Measurements from ENCODE around the gene CAND1. TPM values are rescaled to one million over a fixed set of nuclear protein-coding genes. Genes with fewer than 3 reads are reported as not detected.

The CAND1 gene
- total and polyA plus RNA-seq, 2 experiments from 2014 or later = 92.6 to 111 TPM

- Histone ChIP-seq H3K9me3 (ENCODE audit: low read depth) (no peaks in the 10 kb centered on the region), H3K36me3 (ENCODE audit: low read depth) (peaks cover 13% of the 10 kb centered on the region)
Measured at GRCh38 chr12:67280572-67280971, 11.4 kb downstream of the CAND1 start.

GRCh38 chr12:67284561-67284960 lies 15.4 kb downstream of the CAND1 start:
- Histone ChIP-seq H3K36me3 (ENCODE audit: low read depth) (peaks cover 17% of the 10 kb centered on the region), H3K9me3 (ENCODE audit: low read depth) (no peaks in the 10 kb centered on the region), H3K79me2 (ENCODE audit: insufficient read depth) (peaks cover 100% of the 10 kb centered on the region), H3K27me3 (replicated peaks; ENCODE audit: insufficient read depth) (no peaks in the 10 kb centered on the region), H3K4me1 (ENCODE audit: insufficient read depth) (no peaks in the 10 kb centered on the region), H3K4me2 (ENCODE audit: unreplicated experiment) (no peak overlapping the region), H3K9me2 (ENCODE audit: insufficient read depth) (no peaks in the 10 kb centered on the region), H4K20me1 (ENCODE audit: insufficient read depth) (peaks cover 15% of the 10 kb centered on the region; the same call in 1 of the 2 replicates), H3K27ac (no peak overlapping the region), H3F3A (ENCODE audit: insufficient read depth) (no peaks in the 10 kb centered on the region; the same call in 1 of the 2 replicates), H2AFZ (no peak overlapping the region), H3K4me3 (no peak overlapping the region), H3K9ac (no peak overlapping the region)
- DNase-seq = no peak
- in situ Hi-C loops (cut with MboI) = no loop called here
- TF ChIP-seq EZH2phosphoT487 (IDR thresholded peaks at IDR 0.05; ENCODE audit: insufficient read depth, low read depth) (no peak), EZH2 (IDR thresholded peaks at IDR 0.05; ENCODE audit: insufficient read depth, poor library complexity, severe bottlenecking) (no peak)
- WGBS, 2 experiments (ENCODE audit: low coverage in 1 of 2, low lambda C conversion rate in 2 of 2, missing lambda C conversion rate in 2 of 2) = 98 to 100% methylated on average over 2 of the region's 2 CpGs

More at GRCh38 chr12:67280572-67280971, 11.4 kb downstream of the CAND1 start:
- no peak overlapping the region for H3K9ac ChIP-seq
- in situ Hi-C loops (cut with MboI) = no loop called here
- peaks cover 23% of the 10 kb centered on the region for H3K4me1 ChIP-seq (ENCODE audit: insufficient read depth)
- H3K4me2 ChIP-seq (ENCODE audit: unreplicated experiment) = no peak overlapping the region
- no peak overlapping the region for H3K4me3 ChIP-seq
- no peak for DNase-seq
- no peaks in the 10 kb centered on the region for H3K27me3 ChIP-seq (replicated peaks; ENCODE audit: insufficient read depth)
- H3F3A ChIP-seq (ENCODE audit: insufficient read depth) = peaks cover 26% of the 10 kb centered on the region
- no peaks in the 10 kb centered on the region for H3K9me2 ChIP-seq (ENCODE audit: insufficient read depth)
- TF ChIP-seq EZH2 (IDR thresholded peaks at IDR 0.05; ENCODE audit: insufficient read depth, poor library complexity, severe bottlenecking) (no peak), EZH2phosphoT487 (IDR thresholded peaks at IDR 0.05; ENCODE audit: insufficient read depth, low read depth) (no peak)
- peaks cover 100% of the 10 kb centered on the region for H3K79me2 ChIP-seq (ENCODE audit: insufficient read depth)
- no peak overlapping the region for H3K27ac ChIP-seq
- peaks cover 29% of the 10 kb centered on the region; the same call in 1 of the 2 replicates for H4K20me1 ChIP-seq (ENCODE audit: insufficient read depth)
- WGBS, 2 experiments (ENCODE audit: low coverage in 1 of 2, low lambda C conversion rate in 2 of 2, missing lambda C conversion rate in 2 of 2) = 48 to 94% methylated on average over 1 to 2 of the region's 2 CpGs
- no peak overlapping the region for H2AFZ ChIP-seq

- Histone ChIP-seq H2AFZ (no peak overlapping the region), H3K27me3 (replicated peaks; ENCODE audit: insufficient read depth) (no peaks in the 10 kb centered on the region), H3K4me1 (ENCODE audit: insufficient read depth) (no peaks in the 10 kb centered on the region), H3K27ac (no peak overlapping the region), H3F3A (ENCODE audit: insufficient read depth) (no peaks in the 10 kb centered on the region; the same call in 1 of the 2 replicates), H3K36me3 (ENCODE audit: low read depth) (peaks cover 17% of the 10 kb centered on the region), H4K20me1 (ENCODE audit: insufficient read depth) (peaks cover 13% of the 10 kb centered on the region; the same call in 1 of the 2 replicates), H3K9me3 (ENCODE audit: low read depth) (no peaks in the 10 kb centered on the region), H3K9ac (no peak overlapping the region), H3K4me3 (no peak overlapping the region), H3K4me2 (ENCODE audit: unreplicated experiment) (no peak overlapping the region), H3K79me2 (ENCODE audit: insufficient read depth) (peaks cover 100% of the 10 kb centered on the region), H3K9me2 (ENCODE audit: insufficient read depth) (no peaks in the 10 kb centered on the region)
- no peak for DNase-seq
- WGBS, 2 experiments (ENCODE audit: low coverage in 1 of 2, low lambda C conversion rate in 2 of 2, missing lambda C conversion rate in 2 of 2) = 94 to 98% methylated on average over 5 of the region's 5 CpGs
- no peak for TF ChIP-seq EZH2 (IDR thresholded peaks at IDR 0.05; ENCODE audit: insufficient read depth, poor library complexity, severe bottlenecking)
- TF ChIP-seq EZH2phosphoT487 (IDR thresholded peaks at IDR 0.05; ENCODE audit: insufficient read depth, low read depth) = no peak
- in situ Hi-C loops (cut with MboI) = no loop called here
Measured at GRCh38 chr12:67286257-67286656, 17.1 kb downstream of the CAND1 start.

DNA sequence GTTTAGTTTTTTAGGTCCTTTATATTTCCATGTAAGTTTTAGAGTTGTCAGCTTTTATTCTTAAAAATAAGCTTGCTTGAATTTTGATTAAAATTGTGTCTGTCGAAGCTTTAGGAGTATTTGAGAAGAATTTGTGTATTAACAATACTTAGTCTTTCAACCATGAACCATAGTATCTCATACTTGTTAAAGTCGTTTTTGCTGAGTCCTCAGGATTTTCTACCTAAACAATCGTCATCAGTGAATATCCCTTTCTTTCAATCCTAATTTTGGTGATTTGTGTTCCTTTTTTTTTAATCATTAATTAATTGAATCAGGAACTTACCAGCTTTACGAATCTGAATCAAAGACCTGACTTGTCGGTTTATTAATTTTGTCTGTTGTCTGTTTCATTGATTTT lies 18.2 kb downstream of the CAND1 start:
- H2AFZ ChIP-seq = no peak overlapping the region
- peaks cover 100% of the 10 kb centered on the region for H3K79me2 ChIP-seq (ENCODE audit: insufficient read depth)
- in situ Hi-C loops (cut with MboI) = no loop called here
- no peaks in the 10 kb centered on the region for H3K4me1 ChIP-seq (ENCODE audit: insufficient read depth)
- no peaks in the 10 kb centered on the region; the same call in 1 of the 2 replicates for H3F3A ChIP-seq (ENCODE audit: insufficient read depth)
- TF ChIP-seq EZH2phosphoT487 (IDR thresholded peaks at IDR 0.05; ENCODE audit: insufficient read depth, low read depth) = no peak
- no peak for TF ChIP-seq EZH2 (IDR thresholded peaks at IDR 0.05; ENCODE audit: insufficient read depth, poor library complexity, severe bottlenecking)
- H4K20me1 ChIP-seq (ENCODE audit: insufficient read depth) = peaks cover 15% of the 10 kb centered on the region; the same call in 1 of the 2 replicates
- no peaks in the 10 kb centered on the region for H3K9me3 ChIP-seq (ENCODE audit: low read depth)
- no peak overlapping the region for H3K4me3 ChIP-seq
- no peak overlapping the region for H3K9ac ChIP-seq
- H3K36me3 ChIP-seq (ENCODE audit: low read depth) = peaks cover 17% of the 10 kb centered on the region
- no peaks in the 10 kb centered on the region for H3K9me2 ChIP-seq (ENCODE audit: insufficient read depth)
- DNase-seq = no peak
- no peaks in the 10 kb centered on the region for H3K27me3 ChIP-seq (replicated peaks; ENCODE audit: insufficient read depth)
- no peak overlapping the region for H3K27ac ChIP-seq
- WGBS, 2 experiments (ENCODE audit: low coverage in 1 of 2, low lambda C conversion rate in 2 of 2, missing lambda C conversion rate in 2 of 2) = 84 to 89% methylated on average over 5 of the region's 5 CpGs
- H3K4me2 ChIP-seq (ENCODE audit: unreplicated experiment) = no peak overlapping the region

Measured in GM23248 (cell line).